Activated B cell treated with CpG ODN at 0.5 μM for 24 hours (primary cell): ENCODE data around the gene TAOK2. TPM values are rescaled to one million over a fixed set of nuclear protein-coding genes. Genes with fewer than 3 reads are reported as not detected.
"Not testable (repeated sequence)": the region's sequence is repeated elsewhere in the genome, so short reads cannot be mapped to it uniquely, and the experiment has no call there.

Experiments used
- ATAC-seq: fragments of 200-7000 bp; cut with Tn5 transposase; one replicate; pipeline ENCODE4 v1.10.0; 2021; ENCODE audit warnings: low read depth, mild to moderate bottlenecking, moderate library complexity
- CTCF ChIA-PET: fragments of 350-600 bp; sonication (Branson Sonifier 250); formaldehyde crosslinking; loops from one replicate; lab custom pipeline; 2021; ENCODE audit warnings: antibody characterized with exemption; lab: Charles Lee
- POLR2A ChIA-PET: fragments of 350-600 bp; sonication (Branson Sonifier 250); formaldehyde crosslinking; loops from one replicate; lab custom pipeline; 2021; ENCODE audit warnings: antibody characterized with exemption; lab: Charles Lee
- DNase-seq: peaks from one replicate; pipeline ENCODE4 v3.0.0; 2022
- H3K27ac Mint-ChIP-seq: one replicate; pipeline ENCODE4 v1.8.0; 2020; ENCODE audit warnings: mixed read lengths
- H3K27me3 Mint-ChIP-seq: one replicate; pipeline ENCODE4 v1.8.0; 2021; ENCODE audit warnings: mixed read lengths
- H3K36me3 Mint-ChIP-seq: one replicate; pipeline ENCODE4 v1.8.0; 2021; ENCODE audit warnings: low read depth, mixed read lengths
- H3K4me1 Mint-ChIP-seq: one replicate; pipeline ENCODE4 v1.8.0; 2021; ENCODE audit warnings: mixed read lengths
- H3K4me3 Mint-ChIP-seq: one replicate; pipeline ENCODE4 v1.8.0; 2020; ENCODE audit warnings: mild to moderate bottlenecking, mixed read lengths
- H3K9me3 Mint-ChIP-seq: one replicate; pipeline ENCODE4 v1.8.0; 2020; ENCODE audit warnings: mixed read lengths
- CTCF ChIP-seq: fragments of 200-600 bp; IDR thresholded peaks from one replicate; pipeline ENCODE4 v1.8.0; 2022; ENCODE audit warnings: antibody characterized with exemption, mild to moderate bottlenecking
- intact Hi-C: fragments of 100-400 bp; cut with micrococcal nuclease; formaldehyde crosslinking; loops from one replicate; pipeline ENCODE4 v1.15.1; 2024
- total RNA-seq: library from RNA; stranded (reverse); gene quantifications from 2 replicates; pipeline ENCODE4 v1.2.3, GENCODE V29; 2022

TAOK2 gene
- total RNA-seq, 1 donor from 2014 or later = 36.1 TPM

DNA sequence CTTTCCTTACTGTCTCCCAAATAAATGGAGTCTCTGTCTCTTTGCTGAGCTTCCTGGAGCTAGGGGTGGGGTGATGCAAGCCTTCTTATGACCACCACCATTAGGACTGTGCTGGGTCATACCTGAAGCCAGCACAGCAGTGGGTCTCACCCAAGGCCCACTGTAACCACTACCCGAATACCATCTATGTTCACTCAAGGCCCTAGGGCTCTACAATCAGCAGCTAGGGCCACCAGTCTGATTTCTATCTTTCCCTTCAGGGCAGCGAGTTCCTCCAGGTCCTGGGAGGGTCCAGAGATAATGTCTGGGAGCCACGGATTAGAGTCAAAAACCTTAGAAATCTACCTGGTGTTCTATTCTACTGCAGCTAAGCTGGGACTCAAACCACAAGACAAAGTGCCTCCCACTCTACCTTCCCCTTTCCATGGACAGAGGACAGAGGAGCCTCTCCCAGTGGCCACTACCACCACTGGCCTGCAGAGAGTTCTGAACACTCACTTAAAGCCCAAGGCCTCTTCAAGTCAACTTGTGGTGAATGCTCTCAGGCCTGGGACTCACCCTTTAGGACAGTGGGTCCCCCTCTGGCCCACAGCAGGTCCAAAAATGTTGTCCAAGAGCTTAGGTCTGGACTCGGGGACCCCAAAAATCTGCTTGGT is 22.7 kb upstream of the TAOK2 start:
- Mint-ChIP-seq H3K4me1 (no peaks in the 10 kb centered on the region), H3K4me3 (no peak overlapping the region), H3K27ac (no peak overlapping the region), H3K27me3 (peaks cover 14% of the 10 kb centered on the region), H3K36me3 (no peaks in the 10 kb centered on the region), H3K9me3 (peaks cover 7% of the 10 kb centered on the region)
- intact Hi-C loops = no loop called here
- DNase-seq (no peak), ATAC-seq (no peak)
- POLR2A ChIA-PET = no interaction called here
- no peak for TF ChIP-seq CTCF
- CTCF ChIA-PET = no interaction called here

DNA sequence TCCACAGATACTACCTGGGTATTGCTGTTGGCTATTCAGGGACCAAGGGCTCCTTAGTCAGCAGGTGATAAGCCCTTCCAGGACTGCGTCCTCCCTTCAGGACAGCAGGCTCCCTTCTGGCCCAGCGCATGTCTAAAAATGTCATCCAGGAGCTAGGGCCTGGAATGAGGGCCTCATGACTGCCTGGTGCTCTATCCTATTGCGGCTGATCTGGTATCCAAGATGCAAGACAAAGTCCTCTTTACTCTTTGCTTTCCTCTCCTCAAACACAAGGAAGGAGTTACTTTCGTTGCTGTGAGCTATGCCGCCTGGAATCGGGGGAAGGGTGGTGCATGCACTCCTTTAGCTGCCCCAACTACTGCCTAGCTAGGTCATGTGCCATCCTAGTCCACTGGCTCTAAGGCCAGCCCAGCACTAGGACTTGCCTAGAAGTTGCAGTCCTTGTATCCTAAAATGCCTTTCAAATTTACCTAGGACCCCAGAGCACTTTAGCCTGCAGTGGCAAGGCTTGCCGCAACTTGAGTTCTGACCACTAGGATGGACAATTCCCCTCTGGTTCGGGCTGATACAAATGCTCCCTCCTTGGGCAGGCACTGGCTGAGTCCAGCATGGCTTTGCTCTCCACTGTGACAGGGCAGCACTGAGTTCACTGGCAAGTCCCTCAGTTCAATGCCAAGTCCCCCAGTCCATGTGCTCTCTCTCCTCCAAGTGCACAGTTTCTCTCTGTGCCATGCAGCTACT is 21.9 kb upstream of the TAOK2 start:
- H3K4me3 Mint-ChIP-seq = no peak overlapping the region
- intact Hi-C loops = no loop called here
- DNase-seq (no peak), ATAC-seq (no peak)
- H3K4me1 Mint-ChIP-seq = no peaks in the 10 kb centered on the region
- H3K27ac Mint-ChIP-seq = no peak overlapping the region
- peaks cover 14% of the 10 kb centered on the region for H3K27me3 Mint-ChIP-seq
- CTCF ChIA-PET = no interaction called here
- no peaks in the 10 kb centered on the region for H3K36me3 Mint-ChIP-seq
- POLR2A ChIA-PET = interaction anchor here (0.7 kb wide), 1 partner anchor 166 kb away, joined by 14 read pairs; no protein-coding TSS in a partner anchor
- no peak for TF ChIP-seq CTCF
- peaks cover 7% of the 10 kb centered on the region for H3K9me3 Mint-ChIP-seq

- intact Hi-C loops = no loop called here
- Mint-ChIP-seq H3K4me1 (peaks cover 17% of the 10 kb centered on the region), H3K27me3 (no peaks in the 10 kb centered on the region), H3K27ac (no peak overlapping the region), H3K4me3 (no peak overlapping the region), H3K9me3 (no peaks in the 10 kb centered on the region), H3K36me3 (no peaks in the 10 kb centered on the region)
- ATAC-seq (no peak), DNase-seq (no peak)
- no peak for TF ChIP-seq CTCF
- ChIA-PET CTCF (no interaction called here), POLR2A (no interaction called here)
These were observed 14.9 kb upstream of the TAOK2 start for GRCh38 chr16:29958756-29959155.

GRCh38 chr16:29959293-29959692 is 14.4 kb upstream of the TAOK2 start:
- ChIA-PET POLR2A (no interaction called here), CTCF (no interaction called here)
- DNase-seq = no peak
- no peaks in the 10 kb centered on the region for H3K27me3 Mint-ChIP-seq
- ATAC-seq = no peak
- H3K9me3 Mint-ChIP-seq = no peaks in the 10 kb centered on the region
- peaks cover 17% of the 10 kb centered on the region for H3K4me1 Mint-ChIP-seq
- no peak overlapping the region for H3K27ac Mint-ChIP-seq
- no peak for TF ChIP-seq CTCF
- no peaks in the 10 kb centered on the region for H3K36me3 Mint-ChIP-seq
- no peak overlapping the region for H3K4me3 Mint-ChIP-seq
- intact Hi-C loops = no loop called here

DNA sequence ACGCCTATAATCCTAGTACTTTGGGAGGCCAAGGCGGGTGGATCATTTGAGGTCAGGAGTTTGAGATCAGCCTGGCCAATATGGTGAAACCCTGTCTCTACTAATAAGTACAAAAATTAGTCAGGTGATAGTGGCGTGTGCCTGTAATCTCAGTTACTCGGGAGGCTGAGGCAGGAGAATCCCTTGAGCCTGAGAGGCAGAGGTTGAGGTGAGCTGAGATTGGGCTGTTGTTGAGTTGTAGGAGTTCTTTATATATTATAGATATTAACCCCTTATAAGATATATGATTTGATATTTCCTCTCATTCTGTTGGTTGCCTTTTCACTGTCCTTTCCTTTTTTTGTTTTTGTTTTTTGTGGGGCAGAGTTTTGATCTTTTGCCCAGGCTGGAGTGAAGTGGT is 13.8 kb upstream of the TAOK2 start:
- H3K9me3 Mint-ChIP-seq, ATAC-seq, H3K27me3 Mint-ChIP-seq, DNase-seq, H3K4me3 Mint-ChIP-seq, CTCF ChIA-PET, H3K27ac Mint-ChIP-seq, H3K36me3 Mint-ChIP-seq: not testable (repeated sequence)
- POLR2A ChIA-PET = interaction anchor here (4.8 kb wide), 1 partner anchor 13 kb away, joined by 67 read pairs; the partner anchor contains the start of gene TAOK2
- intact Hi-C loops = loop anchor here (5.0 kb wide), 1 partner anchor 213 kb away; the partner anchor contains the start of gene C16orf54
- peaks cover 17% of the 10 kb centered on the region for H3K4me1 Mint-ChIP-seq
